Choroid plexus epithelial cell (primary cell): ENCODE measurements around the gene LTBP1.
A peak's percentile ranks its signal among the peaks of the same experiment; 100 is the strongest.

ENCODE experiments used
- DNase-seq: peaks from one replicate; pipeline ENCODE4 v3.0.0-alpha.2; 2010; ENCODE audit warnings: low read depth
- H3K4me3 ChIP-seq: 2 replicates; pipeline ENCODE4 v1.5.1; 2011; ENCODE audit warnings: low read depth, mild to moderate bottlenecking, control low read depth, low read length, moderate library complexity
- CTCF ChIP-seq: conservative IDR thresholded peaks from 2 replicates; pipeline ENCODE4 v1.5.1; 2011; ENCODE audit warnings: low read depth, mild to moderate bottlenecking, control low read depth, inconsistent platforms, low read length, moderate library complexity

LTBP1 gene

GRCh38 chr2:32946314-32947075 lies at the start of gene LTBP1:
Gene LTBP1, plus strand, starts transcription at chr2:32946953. Its CDS starts 372 bp downstream, at chr2:32947325.
- peak within 1 kb of the TSS; percentile 79 for H3K4me3 ChIP-seq
- DNase-seq: peak; percentile 70
- TF ChIP-seq CTCF: peak; percentile 93

- no peak for DNase-seq
- no peak for TF ChIP-seq CTCF
- no peak overlapping the region for H3K4me3 ChIP-seq
Observed at GRCh38 chr2:32900246-32900973, 46.3 kb upstream of the LTBP1 start.

GRCh38 chr2:32901313-32901712 lies 45.4 kb upstream of the LTBP1 start:
- no peak for TF ChIP-seq CTCF
- no peak for DNase-seq
- no peak overlapping the region for H3K4me3 ChIP-seq

- no peak for DNase-seq
- H3K4me3 ChIP-seq: no peak overlapping the region
- TF ChIP-seq CTCF: no peak
Observed at GRCh38 chr2:32902174-32902573, 44.6 kb upstream of the LTBP1 start.

GRCh38 chr2:32902986-32903385 lies 43.8 kb upstream of the LTBP1 start:
- DNase-seq: no peak
- TF ChIP-seq CTCF: no peak
- H3K4me3 ChIP-seq: no peak overlapping the region

- no peak for DNase-seq
- no peak overlapping the region for H3K4me3 ChIP-seq
- no peak for TF ChIP-seq CTCF
Observed at GRCh38 chr2:32904074-32904473, 42.7 kb upstream of the LTBP1 start.

- DNase-seq: no peak
- TF ChIP-seq CTCF: no peak
- H3K4me3 ChIP-seq: no peak overlapping the region
Observed at GRCh38 chr2:32904751-32905150, 42.0 kb upstream of the LTBP1 start.
